NOMO-1 treated with dmso at 0.1 percent for 144 hours (cell line): Measurements from ENCODE around the gene DNAJB6.

Experiments
- DNase-seq: peaks from one replicate; lab custom pipeline; 2025; ENCODE audit not compliant: unreplicated experiment; lab: John Stamatoyannopoulos, UW

Gene DNAJB6

GRCh38 chr7:157407512-157408257, 70.9 kb downstream of the DNAJB6 start:
- DNase-seq, result no peak

DNA sequence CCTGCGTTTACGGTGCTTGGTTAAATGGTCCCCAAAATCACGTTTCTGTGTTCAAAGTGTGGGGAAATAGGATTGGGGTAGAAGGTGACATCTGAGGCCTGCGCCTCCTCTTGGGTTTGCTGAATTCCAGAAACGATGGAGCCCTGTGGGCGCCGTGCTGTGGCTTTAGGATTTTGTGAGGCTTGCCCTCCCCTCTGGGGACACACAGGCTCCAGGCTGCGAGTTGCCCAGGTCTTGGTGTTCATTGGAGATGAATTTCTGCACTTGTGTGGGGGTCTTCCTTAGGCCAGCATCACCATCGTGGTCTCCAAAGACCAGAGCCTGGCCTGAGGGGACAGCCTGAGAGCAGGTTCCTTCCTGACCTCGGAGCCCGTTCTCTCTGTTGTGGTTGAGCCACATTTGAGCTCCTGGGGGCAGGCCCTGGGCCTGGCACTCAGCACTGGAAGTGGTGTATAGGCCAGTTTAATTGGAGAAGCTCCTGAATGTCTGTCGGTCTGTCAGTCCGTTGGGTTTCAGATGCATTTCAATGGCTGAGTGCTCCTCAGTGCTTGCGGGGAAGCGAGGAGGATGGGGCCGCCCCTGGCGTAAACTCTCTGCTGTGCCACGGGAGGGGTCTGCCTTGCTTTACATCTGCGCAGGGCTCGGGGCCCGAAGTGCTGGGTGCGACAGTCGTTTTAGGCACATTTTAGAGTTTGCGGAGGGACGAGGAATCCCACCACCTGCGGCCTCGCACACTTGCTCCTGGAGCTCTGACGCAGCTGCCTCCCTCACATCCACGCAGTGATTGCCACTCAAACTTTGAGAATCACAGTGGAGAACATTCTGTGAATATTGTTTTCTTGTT, 71.7 kb downstream of the DNAJB6 start:
- DNase-seq, result no peak

DNA sequence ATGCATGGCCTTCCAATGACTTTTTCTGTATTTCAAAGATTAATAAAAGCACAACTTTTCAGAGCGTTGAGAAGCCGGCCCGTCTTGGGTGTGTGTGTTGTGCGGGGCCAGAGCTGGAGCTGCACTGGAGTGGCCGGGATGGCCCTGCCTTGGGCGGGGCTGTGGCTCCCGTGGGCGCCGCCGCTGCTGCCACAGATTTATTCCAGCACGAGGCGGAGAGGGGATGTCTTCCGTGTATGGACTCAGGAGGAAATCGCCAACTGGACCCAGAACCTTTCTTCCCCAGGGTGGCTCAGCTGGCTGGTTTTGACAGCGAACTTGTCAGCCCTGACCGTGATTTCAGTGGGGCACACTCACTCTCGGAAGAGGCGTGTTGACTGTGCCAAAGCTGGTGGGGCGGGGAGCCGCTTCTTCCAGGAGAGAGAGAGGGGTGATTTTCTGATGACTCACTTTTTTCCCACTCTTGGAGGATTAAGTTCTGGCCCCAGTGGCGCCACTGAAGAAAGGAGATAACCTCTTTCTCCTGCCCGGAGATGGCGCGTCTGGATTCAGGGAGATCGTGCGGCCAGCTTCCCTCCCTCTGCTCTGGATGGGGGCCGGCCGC, 72.4 kb downstream of the DNAJB6 start:
- DNase-seq, result no peak

- DNase-seq, result no peak
These were observed 73.2 kb downstream of the DNAJB6 start for GRCh38 chr7:157409753-157410727.

- no peak for DNase-seq
These were observed 74.2 kb downstream of the DNAJB6 start for GRCh38 chr7:157410831-157411556.

GRCh38 chr7:157411580-157411979, 74.8 kb downstream of the DNAJB6 start:
- no peak for DNase-seq

DNA sequence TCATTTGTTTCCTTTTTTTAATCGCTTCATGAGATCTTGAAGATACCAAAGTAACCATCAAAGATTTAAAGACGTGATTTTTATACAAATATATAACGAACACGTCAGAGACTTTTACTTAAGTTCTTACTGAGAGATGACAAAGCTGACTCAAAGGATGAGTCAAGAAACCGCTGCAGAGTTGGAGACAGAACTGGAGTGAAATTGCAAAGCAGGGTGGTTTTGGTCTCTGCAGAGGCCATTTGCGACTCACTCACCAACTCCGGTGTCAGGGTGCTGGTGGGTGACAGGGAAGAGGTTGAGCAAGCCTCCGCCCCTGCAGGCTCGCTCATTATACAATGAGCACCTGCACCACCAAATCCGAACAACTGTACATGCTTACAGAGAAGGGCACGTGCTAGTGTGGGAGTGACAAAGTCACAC, 75.2 kb downstream of the DNAJB6 start:
- no peak for DNase-seq

DNA sequence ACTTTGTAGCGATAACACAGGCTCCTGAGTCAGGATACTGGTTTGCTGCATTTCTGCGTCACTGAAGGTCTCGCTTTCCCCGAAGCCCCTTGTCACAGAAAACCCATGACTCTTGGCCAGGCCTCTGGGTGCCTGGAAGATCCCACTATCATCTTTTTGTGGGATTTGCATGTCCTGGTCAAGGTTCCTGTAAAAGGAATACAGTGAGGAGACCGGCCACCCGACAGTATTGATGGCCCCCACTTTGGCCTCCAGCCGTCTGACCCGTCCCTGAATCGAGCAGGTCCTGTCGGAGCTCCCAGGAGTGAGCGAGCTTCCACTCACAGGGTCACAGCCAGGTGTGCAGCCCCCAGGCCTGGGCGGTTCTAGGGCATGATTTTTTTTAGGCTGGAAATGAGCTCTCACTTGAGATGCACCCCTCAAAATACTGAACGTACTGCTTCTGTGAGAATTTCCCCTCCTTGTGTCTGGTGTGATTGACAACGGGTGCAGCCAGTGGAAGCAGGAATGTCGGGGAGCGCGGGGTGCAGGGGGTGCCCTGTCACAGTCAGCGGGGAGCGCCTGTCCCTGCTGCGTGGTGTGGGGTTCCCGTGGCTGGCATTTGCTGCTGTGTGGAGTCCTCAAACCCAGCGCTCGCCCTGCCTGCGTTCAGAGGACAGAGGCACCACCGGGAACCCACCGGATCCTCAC, 75.8 kb downstream of the DNAJB6 start:
- no peak for DNase-seq

GRCh38 chr7:157413881-157414701, 77.3 kb downstream of the DNAJB6 start:
- no peak for DNase-seq

GRCh38 chr7:157414702-157415096, 77.9 kb downstream of the DNAJB6 start:
- no peak for DNase-seq

- no peak for DNase-seq
These were observed 78.7 kb downstream of the DNAJB6 start for GRCh38 chr7:157415486-157415885.

DNA sequence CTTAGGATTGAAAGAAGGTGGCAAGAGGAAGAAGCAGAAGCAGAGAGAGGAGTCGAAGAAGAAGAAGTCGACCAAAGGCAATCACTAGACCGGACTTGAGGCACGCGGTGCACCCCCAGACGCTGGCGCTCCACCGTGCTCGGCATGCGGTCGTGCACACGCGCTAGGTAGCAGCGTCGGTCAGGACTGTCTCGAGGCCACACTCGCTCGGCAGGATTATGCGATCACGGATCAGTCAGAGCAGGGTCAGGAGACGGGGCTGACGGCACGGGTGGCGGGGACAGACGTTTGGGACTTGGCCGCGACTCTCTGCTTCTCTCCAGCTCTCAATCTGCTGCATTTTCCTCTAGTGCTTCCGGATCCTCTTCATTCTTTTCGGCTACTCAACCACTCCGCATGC, 79.2 kb downstream of the DNAJB6 start:
- no peak for DNase-seq

DNA sequence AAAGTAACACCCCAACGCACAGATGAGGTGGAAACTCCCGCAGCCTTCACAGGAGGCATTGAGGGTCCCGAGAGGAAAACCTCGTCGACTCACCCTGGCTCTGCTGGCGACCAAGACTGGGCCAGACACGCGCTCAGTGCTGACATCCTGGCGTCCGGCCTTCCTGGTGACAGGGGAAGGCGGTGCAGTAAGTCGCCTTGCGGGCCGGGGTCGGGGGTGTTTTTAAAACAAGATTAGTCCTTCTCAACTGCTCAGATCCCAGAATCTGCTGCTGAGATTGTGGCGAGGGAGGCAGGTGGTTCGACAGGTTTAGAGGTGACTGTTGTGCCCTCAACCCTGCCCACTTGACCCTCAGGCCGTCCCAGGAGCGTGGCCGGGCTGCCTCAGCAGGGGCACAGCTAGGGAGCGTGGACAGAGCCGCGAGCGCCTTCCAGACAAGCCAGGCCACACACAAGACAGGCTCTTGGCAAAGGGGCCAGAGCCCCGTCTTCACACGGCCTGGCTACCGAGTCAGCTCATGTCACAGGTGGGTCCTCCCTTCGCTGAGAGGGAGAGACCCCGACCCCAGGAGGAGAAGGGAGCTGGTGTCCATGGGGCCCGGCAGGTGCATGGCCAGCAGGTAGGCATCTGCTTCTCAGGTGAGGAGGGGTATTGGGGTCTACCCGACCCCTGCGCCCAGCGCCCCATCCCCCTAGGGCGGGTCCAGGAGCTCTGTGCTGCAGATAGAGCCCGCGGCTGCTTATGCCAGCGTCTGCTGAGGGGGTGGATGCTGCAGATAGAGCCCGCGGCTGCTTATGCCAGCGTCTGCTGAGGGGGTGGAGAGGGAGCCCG, 81.6 kb downstream of the DNAJB6 start:
- DNase-seq, result no peak

DNA sequence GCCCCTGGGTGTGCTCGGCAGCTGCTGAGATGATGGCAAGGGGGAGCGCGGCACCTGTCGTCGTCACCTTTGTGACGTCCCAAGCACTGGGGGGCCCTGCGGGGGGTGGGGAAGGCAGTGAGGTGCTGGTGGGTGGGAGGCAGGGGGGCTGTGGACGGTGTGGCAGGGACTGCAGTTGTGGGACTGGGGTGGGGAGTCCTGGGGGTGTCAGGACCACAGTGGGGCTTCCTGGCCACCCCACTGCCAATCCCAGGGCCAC, 82.2 kb downstream of the DNAJB6 start:
- DNase-seq, result no peak

GRCh38 chr7:157422279-157422678, 85.5 kb downstream of the DNAJB6 start:
- DNase-seq, result no peak

GRCh38 chr7:157423348-157423747, 86.5 kb downstream of the DNAJB6 start:
- DNase-seq, result no peak

GRCh38 chr7:157423886-157424565, 87.2 kb downstream of the DNAJB6 start:
- DNase-seq, result no peak
